Measurements from ENCODE around the gene CYTH2. TPM values are rescaled to one million over a fixed set of nuclear protein-coding genes. Genes with fewer than 3 reads are reported as not detected.

CYTH2 gene
- total and polyA plus RNA-seq, 9 of the 15 experiments (the other 6 are each of a cell fraction or from before 2014, with no cell fraction given) = 1.8 to 45.2 (median 23.8) TPM

DNA sequence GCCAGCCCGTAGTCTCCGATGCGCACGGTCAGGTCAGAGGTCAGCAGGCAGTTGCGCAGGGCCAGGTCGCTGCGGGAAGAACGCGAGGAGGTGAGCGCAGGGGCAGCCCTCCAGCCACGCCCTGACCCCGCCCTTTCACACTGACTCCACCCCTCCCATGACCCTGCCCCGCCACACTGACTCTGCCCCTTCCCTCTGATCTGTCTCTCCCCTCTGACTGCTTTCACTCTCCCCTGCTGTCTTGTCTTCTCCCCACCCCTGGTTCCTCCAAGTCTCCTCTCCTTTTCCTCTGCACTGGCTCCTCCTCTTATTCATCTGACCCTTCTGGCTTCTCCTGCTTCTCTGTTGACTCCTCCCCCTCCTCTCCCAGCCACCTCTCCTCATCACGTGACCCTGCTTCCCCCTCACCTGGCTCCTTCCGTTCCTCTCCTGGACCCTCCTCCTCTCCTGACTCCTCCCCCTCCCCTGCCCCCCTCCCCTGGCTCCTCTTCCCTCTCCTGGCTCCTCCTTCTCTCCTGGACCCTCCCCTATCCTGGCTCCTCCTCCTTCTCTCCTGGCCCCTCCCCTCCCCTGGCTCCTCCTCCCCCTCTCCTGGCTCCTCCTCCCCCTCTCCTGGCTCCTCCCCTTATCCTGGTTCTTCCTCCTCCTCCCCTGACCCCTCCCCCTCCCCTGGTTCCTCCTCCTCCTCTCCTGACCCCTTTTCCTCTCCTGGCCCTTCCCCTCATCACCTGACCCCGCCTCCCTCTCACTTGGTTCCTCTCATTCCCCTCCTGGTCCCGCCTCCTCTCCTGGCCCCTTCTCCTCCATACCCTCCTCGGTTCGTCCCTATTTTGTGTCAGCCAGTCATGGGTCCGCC is 32.6 kb downstream of the CYTH2 start (continued):
- TF ChIP-seq, protein P1, sequence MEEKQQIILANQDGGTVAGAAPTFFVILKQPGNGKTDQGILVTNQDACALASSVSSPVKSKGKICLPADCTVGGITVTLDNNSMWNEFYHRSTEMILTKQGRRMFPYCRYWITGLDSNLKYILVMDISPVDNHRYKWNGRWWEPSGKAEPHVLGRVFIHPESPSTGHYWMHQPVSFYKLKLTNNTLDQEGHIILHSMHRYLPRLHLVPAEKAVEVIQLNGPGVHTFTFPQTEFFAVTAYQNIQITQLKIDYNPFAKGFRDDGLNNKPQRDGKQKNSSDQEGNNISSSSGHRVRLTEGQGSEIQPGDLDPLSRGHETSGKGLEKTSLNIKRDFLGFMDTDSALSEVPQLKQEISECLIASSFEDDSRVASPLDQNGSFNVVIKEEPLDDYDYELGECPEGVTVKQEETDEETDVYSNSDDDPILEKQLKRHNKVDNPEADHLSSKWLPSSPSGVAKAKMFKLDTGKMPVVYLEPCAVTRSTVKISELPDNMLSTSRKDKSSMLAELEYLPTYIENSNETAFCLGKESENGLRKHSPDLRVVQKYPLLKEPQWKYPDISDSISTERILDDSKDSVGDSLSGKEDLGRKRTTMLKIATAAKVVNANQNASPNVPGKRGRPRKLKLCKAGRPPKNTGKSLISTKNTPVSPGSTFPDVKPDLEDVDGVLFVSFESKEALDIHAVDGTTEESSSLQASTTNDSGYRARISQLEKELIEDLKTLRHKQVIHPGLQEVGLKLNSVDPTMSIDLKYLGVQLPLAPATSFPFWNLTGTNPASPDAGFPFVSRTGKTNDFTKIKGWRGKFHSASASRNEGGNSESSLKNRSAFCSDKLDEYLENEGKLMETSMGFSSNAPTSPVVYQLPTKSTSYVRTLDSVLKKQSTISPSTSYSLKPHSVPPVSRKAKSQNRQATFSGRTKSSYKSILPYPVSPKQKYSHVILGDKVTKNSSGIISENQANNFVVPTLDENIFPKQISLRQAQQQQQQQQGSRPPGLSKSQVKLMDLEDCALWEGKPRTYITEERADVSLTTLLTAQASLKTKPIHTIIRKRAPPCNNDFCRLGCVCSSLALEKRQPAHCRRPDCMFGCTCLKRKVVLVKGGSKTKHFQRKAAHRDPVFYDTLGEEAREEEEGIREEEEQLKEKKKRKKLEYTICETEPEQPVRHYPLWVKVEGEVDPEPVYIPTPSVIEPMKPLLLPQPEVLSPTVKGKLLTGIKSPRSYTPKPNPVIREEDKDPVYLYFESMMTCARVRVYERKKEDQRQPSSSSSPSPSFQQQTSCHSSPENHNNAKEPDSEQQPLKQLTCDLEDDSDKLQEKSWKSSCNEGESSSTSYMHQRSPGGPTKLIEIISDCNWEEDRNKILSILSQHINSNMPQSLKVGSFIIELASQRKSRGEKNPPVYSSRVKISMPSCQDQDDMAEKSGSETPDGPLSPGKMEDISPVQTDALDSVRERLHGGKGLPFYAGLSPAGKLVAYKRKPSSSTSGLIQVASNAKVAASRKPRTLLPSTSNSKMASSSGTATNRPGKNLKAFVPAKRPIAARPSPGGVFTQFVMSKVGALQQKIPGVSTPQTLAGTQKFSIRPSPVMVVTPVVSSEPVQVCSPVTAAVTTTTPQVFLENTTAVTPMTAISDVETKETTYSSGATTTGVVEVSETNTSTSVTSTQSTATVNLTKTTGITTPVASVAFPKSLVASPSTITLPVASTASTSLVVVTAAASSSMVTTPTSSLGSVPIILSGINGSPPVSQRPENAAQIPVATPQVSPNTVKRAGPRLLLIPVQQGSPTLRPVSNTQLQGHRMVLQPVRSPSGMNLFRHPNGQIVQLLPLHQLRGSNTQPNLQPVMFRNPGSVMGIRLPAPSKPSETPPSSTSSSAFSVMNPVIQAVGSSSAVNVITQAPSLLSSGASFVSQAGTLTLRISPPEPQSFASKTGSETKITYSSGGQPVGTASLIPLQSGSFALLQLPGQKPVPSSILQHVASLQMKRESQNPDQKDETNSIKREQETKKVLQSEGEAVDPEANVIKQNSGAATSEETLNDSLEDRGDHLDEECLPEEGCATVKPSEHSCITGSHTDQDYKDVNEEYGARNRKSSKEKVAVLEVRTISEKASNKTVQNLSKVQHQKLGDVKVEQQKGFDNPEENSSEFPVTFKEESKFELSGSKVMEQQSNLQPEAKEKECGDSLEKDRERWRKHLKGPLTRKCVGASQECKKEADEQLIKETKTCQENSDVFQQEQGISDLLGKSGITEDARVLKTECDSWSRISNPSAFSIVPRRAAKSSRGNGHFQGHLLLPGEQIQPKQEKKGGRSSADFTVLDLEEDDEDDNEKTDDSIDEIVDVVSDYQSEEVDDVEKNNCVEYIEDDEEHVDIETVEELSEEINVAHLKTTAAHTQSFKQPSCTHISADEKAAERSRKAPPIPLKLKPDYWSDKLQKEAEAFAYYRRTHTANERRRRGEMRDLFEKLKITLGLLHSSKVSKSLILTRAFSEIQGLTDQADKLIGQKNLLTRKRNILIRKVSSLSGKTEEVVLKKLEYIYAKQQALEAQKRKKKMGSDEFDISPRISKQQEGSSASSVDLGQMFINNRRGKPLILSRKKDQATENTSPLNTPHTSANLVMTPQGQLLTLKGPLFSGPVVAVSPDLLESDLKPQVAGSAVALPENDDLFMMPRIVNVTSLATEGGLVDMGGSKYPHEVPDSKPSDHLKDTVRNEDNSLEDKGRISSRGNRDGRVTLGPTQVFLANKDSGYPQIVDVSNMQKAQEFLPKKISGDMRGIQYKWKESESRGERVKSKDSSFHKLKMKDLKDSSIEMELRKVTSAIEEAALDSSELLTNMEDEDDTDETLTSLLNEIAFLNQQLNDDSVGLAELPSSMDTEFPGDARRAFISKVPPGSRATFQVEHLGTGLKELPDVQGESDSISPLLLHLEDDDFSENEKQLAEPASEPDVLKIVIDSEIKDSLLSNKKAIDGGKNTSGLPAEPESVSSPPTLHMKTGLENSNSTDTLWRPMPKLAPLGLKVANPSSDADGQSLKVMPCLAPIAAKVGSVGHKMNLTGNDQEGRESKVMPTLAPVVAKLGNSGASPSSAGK (IDR thresholded peaks at IDR 0.05) = no peak
- peak; percentile 86 for TF ChIP-seq SP1 (CRISPR knock-in tag; IDR thresholded peaks at IDR 0.05)
- peak; percentile 94 for TF ChIP-seq ZNF263 (CRISPR knock-in tag; IDR thresholded peaks at IDR 0.05; ENCODE audit: borderline replicate concordance)
- TF ChIP-seq, protein P2, sequence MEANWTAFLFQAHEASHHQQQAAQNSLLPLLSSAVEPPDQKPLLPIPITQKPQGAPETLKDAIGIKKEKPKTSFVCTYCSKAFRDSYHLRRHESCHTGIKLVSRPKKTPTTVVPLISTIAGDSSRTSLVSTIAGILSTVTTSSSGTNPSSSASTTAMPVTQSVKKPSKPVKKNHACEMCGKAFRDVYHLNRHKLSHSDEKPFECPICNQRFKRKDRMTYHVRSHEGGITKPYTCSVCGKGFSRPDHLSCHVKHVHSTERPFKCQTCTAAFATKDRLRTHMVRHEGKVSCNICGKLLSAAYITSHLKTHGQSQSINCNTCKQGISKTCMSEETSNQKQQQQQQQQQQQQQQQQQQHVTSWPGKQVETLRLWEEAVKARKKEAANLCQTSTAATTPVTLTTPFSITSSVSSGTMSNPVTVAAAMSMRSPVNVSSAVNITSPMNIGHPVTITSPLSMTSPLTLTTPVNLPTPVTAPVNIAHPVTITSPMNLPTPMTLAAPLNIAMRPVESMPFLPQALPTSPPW (CRISPR knock-in tag; IDR thresholded peaks at IDR 0.05) = peak; percentile 90
- TF ChIP-seq SNIP1 (IDR thresholded peaks at IDR 0.05; ENCODE audit: low read depth) = no peak
- peak; percentile 91 to 94 for TF ChIP-seq FOXK2 (conservative IDR thresholded peaks at IDR 0.05 in 1 of 2, IDR thresholded peaks at IDR 0.05 in 1 of 2; ENCODE audit: low read depth in 2 of 2)
- TF ChIP-seq FOXM1 (IDR thresholded peaks at IDR 0.05; ENCODE audit: low read depth) = 0 out of 2 replicates have a peak, but pooled peaks have one; percentile 17
- no peak for TF ChIP-seq FOXM1 (CRISPR knock-in tag; IDR thresholded peaks at IDR 0.05; ENCODE audit: low read depth)
- TF ChIP-seq KAT8 (IDR thresholded peaks at IDR 0.05; ENCODE audit: low read depth) = no peak
- no peak for TF ChIP-seq SAP30 (IDR thresholded peaks at IDR 0.05; ENCODE audit: borderline replicate concordance, insufficient read depth, low read depth, low read length, poor library complexity, severe bottlenecking)
- TF ChIP-seq MCM7 (IDR thresholded peaks at IDR 0.05) = peak in 1 of 2 experiments; percentile 71; a peak in 1 of 4 replicates
- TF ChIP-seq GABPB2 (CRISPR knock-in tag; conservative IDR thresholded peaks at IDR 0.05) = no peak
- peak; percentile 77; the same call in 1 of the 2 replicates for TF ChIP-seq MTA1 (IDR thresholded peaks at IDR 0.05; ENCODE audit: borderline replicate concordance)
- no peak for TF ChIP-seq SAFB (IDR thresholded peaks at IDR 0.05; ENCODE audit: borderline replicate concordance, low read depth, low read length)

Measured in K562 (cell line).